Testis (tissue), 3 donors: Measurements from ENCODE around the gene DLL3. TPM values are rescaled to one million over a fixed set of nuclear protein-coding genes. Genes with fewer than 3 reads are reported as not detected.
A peak's percentile ranks its signal among the peaks of the same experiment; 100 is the strongest.

Experiments
- DNase-seq: peaks from one replicate; pipeline ENCODE4 v3.0.0-alpha.2; 2019
- H3K27ac ChIP-seq, 2 donors: fragments of 200-600 bp; sonication (generic); one replicate each; pipeline ENCODE4 v1.5.1; 2019
- H3K27me3 ChIP-seq: fragments of 200-600 bp; sonication (generic); one replicate; pipeline ENCODE4 v1.5.1; 2019
- H3K36me3 ChIP-seq: fragments of 200-600 bp; sonication (generic); one replicate; pipeline ENCODE4 v1.5.1; 2017; ENCODE audit warnings: low read depth; ENCODE audit errors: missing control alignments
- H3K4me1 ChIP-seq: fragments of 200-600 bp; sonication (generic); one replicate; pipeline ENCODE4 v1.5.1; 2019
- H3K4me3 ChIP-seq, 2 donors: fragments of 200-600 bp; sonication (generic); one replicate each; pipeline ENCODE4 v1.5.1; 2017 to 2019
- H3K9me3 ChIP-seq: fragments of 200-600 bp; sonication (generic); one replicate; pipeline ENCODE4 v1.5.1; 2017
- CTCF ChIP-seq, 3 experiments: fragments of 450-650 bp in 2 of 3; fragments of 200-600 bp in 1 of 3; sonication (generic) in 1 of 3; IDR thresholded peaks; one replicate each; pipeline ENCODE4 v1.5.1; 2016 to 2019; ENCODE audit warnings: antibody characterized with exemption in 3 of 3, mild to moderate bottlenecking in 2 of 3, moderate library complexity in 1 of 3
- POLR2A ChIP-seq: fragments of 450-650 bp; IDR thresholded peaks from one replicate; pipeline ENCODE4 v1.6.1; 2017; ENCODE audit warnings: antibody characterized with exemption, mild to moderate bottlenecking, moderate library complexity
- WGBS, 2 donors: methylation state at CpG; one replicate each; pipeline ENCODE4 v1.1.5; 2018; 5-methylcytosine and 5-hydroxymethylcytosine counted together
- intact Hi-C: fragments of 100-400 bp; cut with DNase I; formaldehyde crosslinking; loops from one replicate; pipeline ENCODE4 v1.15.1; 2023; ENCODE audit warnings: low total_unique reads
- polyA plus RNA-seq: library from polyadenylated mRNA; stranded (reverse); fragments of 350-450 nt; fragmentation: Illumina TruSeq; extraction: RNeasy Lipid Tissue Mini Kit (QIAGEN cat#74804); gene quantifications from one replicate; pipeline ENCODE4 v1.2.3, GENCODE V29; 2014; ENCODE audit warnings: low read depth, low replicate concordance; ENCODE audit not compliant: insufficient read depth
- total RNA-seq, 2 donors: library from RNA; depleted of rRNA; stranded (reverse); fragments of >200 nt; gene quantifications; one replicate each; pipeline ENCODE4 v1.2.3, GENCODE V29; 2016

The DLL3 gene
- total and polyA plus RNA-seq, 3 donors from 2014 or later, result 1.6 to 6.5 (median 4.5) TPM

- Histone ChIP-seq H3K4me1 (peaks cover 2% of the 10 kb centered on the region), H3K4me3 (no peak overlapping the region), H3K27me3 (no peaks in the 10 kb centered on the region), H3K36me3 (no peaks in the 10 kb centered on the region), H3K27ac (no peak overlapping the region), H3K9me3 (no peaks in the 10 kb centered on the region)
- no peak for TF ChIP-seq CTCF (IDR thresholded peaks at IDR 0.05)
- TF ChIP-seq POLR2A, result no peak
- 75 to 84% methylated on average over 3 of the region's 3 CpGs for WGBS, 2 donors
- intact Hi-C loops, result no loop called here
- no peak for DNase-seq
Observed at GRCh38 chr19:39492788-39493187, 6.0 kb upstream of the DLL3 start.

GRCh38 chr19:39494661-39495060 is 4.1 kb upstream of the DLL3 start:
- DNase-seq, result no peak
- WGBS, 2 donors, result 81 to 88% methylated on average over 5 of the region's 5 CpGs
- Histone ChIP-seq H3K4me3 (no peak overlapping the region), H3K4me1 (peaks cover 16% of the 10 kb centered on the region), H3K27me3 (no peaks in the 10 kb centered on the region), H3K9me3 (no peaks in the 10 kb centered on the region), H3K27ac (no peak overlapping the region), H3K36me3 (no peaks in the 10 kb centered on the region)
- intact Hi-C loops, result no loop called here
- TF ChIP-seq CTCF (IDR thresholded peaks at IDR 0.05) (no peak), POLR2A (no peak)

- Histone ChIP-seq H3K4me1 (peaks cover 16% of the 10 kb centered on the region), H3K36me3 (no peaks in the 10 kb centered on the region), H3K27ac (no peak overlapping the region), H3K27me3 (no peaks in the 10 kb centered on the region), H3K9me3 (no peaks in the 10 kb centered on the region), H3K4me3 (no peak overlapping the region)
- 65 to 83% methylated on average over 5 of the region's 5 CpGs for WGBS, 2 donors
- DNase-seq, result no peak
- TF ChIP-seq CTCF (IDR thresholded peaks at IDR 0.05) (no peak), POLR2A (no peak)
- intact Hi-C loops, result no loop called here
Observed at GRCh38 chr19:39496063-39496462, 2.7 kb upstream of the DLL3 start.

- TF ChIP-seq CTCF (IDR thresholded peaks at IDR 0.05), result no peak
- no peak for TF ChIP-seq POLR2A
- H3K36me3 ChIP-seq, result no peaks in the 10 kb centered on the region
- no peak overlapping the region for H3K4me3 ChIP-seq
- WGBS, 2 donors, result 0% methylated on average over 5 to 7 of the region's 7 CpGs
- no peak for DNase-seq
- no peak overlapping the region for H3K27ac ChIP-seq
- no peaks in the 10 kb centered on the region for H3K9me3 ChIP-seq
- intact Hi-C loops, result no loop called here
- peaks cover 16% of the 10 kb centered on the region for H3K4me1 ChIP-seq
- no peaks in the 10 kb centered on the region for H3K27me3 ChIP-seq
Observed at GRCh38 chr19:39497701-39497995, 1.1 kb upstream of the DLL3 start.

- Histone ChIP-seq H3K36me3 (no peaks in the 10 kb centered on the region), H3K27me3 (no peaks in the 10 kb centered on the region), H3K4me3 (peak overlapping the region in 1 of 2 donors; percentile 26), H3K27ac (no peak overlapping the region), H3K4me1 (peaks cover 16% of the 10 kb centered on the region), H3K9me3 (no peaks in the 10 kb centered on the region)
- TF ChIP-seq CTCF (IDR thresholded peaks at IDR 0.05), result peak in 1 of 3 experiments; percentile 10
- TF ChIP-seq POLR2A, result no peak
- DNase-seq, result peak; percentile 39
- intact Hi-C loops, result no loop called here
- 0 to 2% methylated on average over 24 to 40 of the region's 40 CpGs for WGBS, 2 donors
Observed at GRCh38 chr19:39497996-39498797, 550 bp upstream of the DLL3 start.
